Spleen (tissue), 11 donors: ENCODE results near the gene IL31RA. TPM values are rescaled to one million over a fixed set of nuclear protein-coding genes. Genes with fewer than 3 reads are reported as not detected.

ENCODE experiments used
- DNase-seq: peaks from one replicate; pipeline ENCODE4 v3.0.0-alpha.2; 2020
- H3K27ac ChIP-seq, 8 donors: fragments of 200-600 bp; sonication (generic) in 7 of 8; 1 replicate in 4 of 8; 2 replicates in 4 of 8; pipeline versions ENCODE4 v1.5.0 to v1.8.0; 2016 to 2021; ENCODE audit warnings: inconsistent platforms in 4 of 8, mild to moderate bottlenecking in 4 of 8, moderate library complexity in 1 of 8
- H3K27me3 ChIP-seq, 7 donors: fragments of 200-600 bp; sonication (generic) in 6 of 7; replicated peaks in 1 of 7; 1 replicate in 4 of 7; 2 replicates in 3 of 7; pipeline versions ENCODE4 v1.5.0 to v1.8.0; 2016 to 2021; ENCODE audit warnings: inconsistent platforms in 3 of 7, mild to moderate bottlenecking in 1 of 7
- H3K36me3 ChIP-seq, 6 donors: fragments of 200-600 bp; sonication (generic) in 5 of 6; 1 replicate in 4 of 6; 2 replicates in 2 of 6; pipeline versions ENCODE4 v1.5.0 to v1.8.0; 2016 to 2021; ENCODE audit warnings: inconsistent platforms in 2 of 6
- H3K4me1 ChIP-seq, 6 donors: fragments of 200-600 bp; sonication (generic) in 5 of 6; 1 replicate in 3 of 6; 2 replicates in 3 of 6; pipeline versions ENCODE4 v1.5.0 to v1.8.0; 2016 to 2021; ENCODE audit warnings: inconsistent platforms in 3 of 6
- H3K4me3 ChIP-seq, 8 donors: fragments of 200-600 bp; sonication (generic) in 7 of 8; 1 replicate in 4 of 8; 2 replicates in 4 of 8; pipeline versions ENCODE4 v1.5.0 to v1.8.0; 2016 to 2021; ENCODE audit warnings: inconsistent platforms in 4 of 8, mild to moderate bottlenecking in 4 of 8, moderate library complexity in 2 of 8
- H3K9me3 ChIP-seq, 8 donors: fragments of 200-600 bp; sonication (generic) in 7 of 8; 1 replicate in 4 of 8; 2 replicates in 4 of 8; pipeline versions ENCODE4 v1.5.0 to v1.8.0; 2016 to 2021; ENCODE audit warnings: inconsistent platforms in 4 of 8
- POLR2A ChIP-seq, 3 donors: fragments of 450-650 bp; IDR thresholded peaks; one replicate each; pipeline ENCODE4 v1.5.1; 2017; ENCODE audit warnings: antibody characterized with exemption in 3 of 3, mild to moderate bottlenecking in 1 of 3
- POLR2AphosphoS5 ChIP-seq, 3 donors: sonication (generic); formaldehyde crosslinking; IDR thresholded peaks; one replicate each; pipeline ENCODE4 v1.5.1; 2017; ENCODE audit warnings: antibody characterized with exemption in 3 of 3
- WGBS, 5 donors: extraction: QIAGEN DNeasy Blood & Tissue Kit in 3 of 5; methylation state at CpG; one replicate each; pipeline versions ENCODE4 v1.1.5 to v1.1.7; 2013 to 2018; 5-methylcytosine and 5-hydroxymethylcytosine counted together
- intact Hi-C: fragments of 100-400 bp; cut with DNase I; formaldehyde crosslinking; loops from one replicate; pipeline ENCODE4 v1.15.0; 2023; ENCODE audit warnings: low total_unique reads
- polyA plus RNA-seq, 3 donors: library from polyadenylated mRNA; stranded (reverse); fragments of 200-250 nt; gene quantifications; one replicate each; pipeline ENCODE4 v1.2.1, GENCODE V29; 2013
- total RNA-seq, 7 donors: library from RNA; depleted of rRNA in 3 of 7; stranded (reverse); fragments of >200 nt in 3 of 7; fragmentation: NEBNext Ultra II Directional in 4 of 7; extraction: Animal tissue kit (Norgen Biotek cat#: 25700) in 4 of 7; gene quantifications; one replicate each; pipeline versions ENCODE4 v1.1.0 to v1.2.1, GENCODE V29; 2016 to 2021
- TF ChIP-seq, protein P1 (sequence below), 11 experiments: fragments of 200-600 bp in 7 of 11; fragments of 450-650 bp in 4 of 11; sonication (generic) in 4 of 11; IDR thresholded peaks in 8 of 11; conservative IDR thresholded peaks in 3 of 11; 1 replicate in 7 of 11; 2 replicates in 4 of 11; pipeline versions ENCODE4 v1.4.0 to v1.8.0; 2016 to 2021; ENCODE audit warnings: antibody characterized with exemption in 11 of 11, inconsistent platforms in 4 of 11, mild to moderate bottlenecking in 1 of 11
- donor health status: healthy with polysubstance abuse.
- donor health status: DM: no; HTN: no; CAD: no; lungs with moderate emphysema.
- donor health status: DM: no; HTN: no; CAD: no.
- donor health status: Bipolar disorder and iron deficiency.
- donor health status: healthy.
- donor health status: DM: no; HTN: no; CAD: no.
- donor health status: DM: yes; HTN: yes; CAD: no.

IL31RA gene
- total and polyA plus RNA-seq, 10 donors, result 0.02 to 0.20 (median 0.03) TPM; not detected in 7

- 67 to 86% (median 75%) methylated on average over 14 of the region's 14 CpGs for WGBS, 5 donors
- H3K27me3 ChIP-seq, result peaks cover 0 to 4% (median 0%) of the 10 kb centered on the region in 7 donors
- no peak for DNase-seq
- no peaks in the 10 kb centered on the region for H3K9me3 ChIP-seq
- H3K36me3 ChIP-seq, result no peaks in the 10 kb centered on the region
- no peak overlapping the region for H3K4me3 ChIP-seq
- intact Hi-C loops, result no loop called here
- TF ChIP-seq, protein P1, sequence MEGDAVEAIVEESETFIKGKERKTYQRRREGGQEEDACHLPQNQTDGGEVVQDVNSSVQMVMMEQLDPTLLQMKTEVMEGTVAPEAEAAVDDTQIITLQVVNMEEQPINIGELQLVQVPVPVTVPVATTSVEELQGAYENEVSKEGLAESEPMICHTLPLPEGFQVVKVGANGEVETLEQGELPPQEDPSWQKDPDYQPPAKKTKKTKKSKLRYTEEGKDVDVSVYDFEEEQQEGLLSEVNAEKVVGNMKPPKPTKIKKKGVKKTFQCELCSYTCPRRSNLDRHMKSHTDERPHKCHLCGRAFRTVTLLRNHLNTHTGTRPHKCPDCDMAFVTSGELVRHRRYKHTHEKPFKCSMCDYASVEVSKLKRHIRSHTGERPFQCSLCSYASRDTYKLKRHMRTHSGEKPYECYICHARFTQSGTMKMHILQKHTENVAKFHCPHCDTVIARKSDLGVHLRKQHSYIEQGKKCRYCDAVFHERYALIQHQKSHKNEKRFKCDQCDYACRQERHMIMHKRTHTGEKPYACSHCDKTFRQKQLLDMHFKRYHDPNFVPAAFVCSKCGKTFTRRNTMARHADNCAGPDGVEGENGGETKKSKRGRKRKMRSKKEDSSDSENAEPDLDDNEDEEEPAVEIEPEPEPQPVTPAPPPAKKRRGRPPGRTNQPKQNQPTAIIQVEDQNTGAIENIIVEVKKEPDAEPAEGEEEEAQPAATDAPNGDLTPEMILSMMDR (IDR thresholded peaks at IDR 0.05 in 8 of 11, conservative IDR thresholded peaks at IDR 0.05 in 3 of 11), result no peak
- peak in 1 of 3 donors; percentile 32 for TF ChIP-seq POLR2AphosphoS5 (IDR thresholded peaks at IDR 0.05)
- H3K27ac ChIP-seq, result no peak overlapping the region
- peaks cover 0 to 5% (median 0%) of the 10 kb centered on the region in 6 donors for H3K4me1 ChIP-seq
Observed at GRCh38 chr5:55897905-55898304, 46.7 kb downstream of the IL31RA start.

- intact Hi-C loops, result no loop called here
Observed at GRCh38 chr5:55899344-55899743, 48.2 kb downstream of the IL31RA start.

DNA sequence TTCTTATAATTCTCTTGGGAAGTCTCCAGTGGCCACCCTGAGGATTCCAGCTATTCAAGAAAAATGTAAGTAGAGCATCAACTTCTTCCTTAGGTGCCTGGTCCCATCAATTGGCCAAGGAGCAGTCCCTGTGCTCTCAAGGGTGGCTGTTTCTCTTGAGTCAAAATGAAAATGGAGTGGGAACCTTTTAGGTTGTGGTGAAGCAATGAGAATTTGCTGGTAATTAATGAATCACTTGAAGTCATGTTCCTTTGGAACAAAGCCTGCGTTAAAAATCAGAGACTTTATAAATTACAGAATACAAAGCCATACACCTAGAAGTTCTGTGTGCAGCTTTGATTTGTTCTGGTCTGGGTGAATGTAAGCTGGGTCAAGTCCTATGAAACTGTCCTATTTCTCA is 48.9 kb downstream of the IL31RA start:
- H3K27ac ChIP-seq, result no peak overlapping the region

More at GRCh38 chr5:55899344-55899743, 48.2 kb downstream of the IL31RA start:
- Histone ChIP-seq H3K27ac (no peak overlapping the region), H3K4me3 (no peak overlapping the region), H3K9me3 (no peaks in the 10 kb centered on the region), H3K27me3 (peaks cover 0 to 4% (median 0%) of the 10 kb centered on the region in 7 donors), H3K36me3 (no peaks in the 10 kb centered on the region), H3K4me1 (peaks cover 0 to 13% (median 5%) of the 10 kb centered on the region in 6 donors)
- whole genome bisulfite sequencing, 5 donors, result 94 to 98% (median 96%) methylated on average over 6 of the region's 6 CpGs
- TF ChIP-seq POLR2AphosphoS5 (IDR thresholded peaks at IDR 0.05), result no peak
- TF ChIP-seq, protein P1 (IDR thresholded peaks at IDR 0.05 in 8 of 11, conservative IDR thresholded peaks at IDR 0.05 in 3 of 11), result no peak
- TF ChIP-seq POLR2A (IDR thresholded peaks at IDR 0.05), result no peak
- no peak for DNase-seq

DNA sequence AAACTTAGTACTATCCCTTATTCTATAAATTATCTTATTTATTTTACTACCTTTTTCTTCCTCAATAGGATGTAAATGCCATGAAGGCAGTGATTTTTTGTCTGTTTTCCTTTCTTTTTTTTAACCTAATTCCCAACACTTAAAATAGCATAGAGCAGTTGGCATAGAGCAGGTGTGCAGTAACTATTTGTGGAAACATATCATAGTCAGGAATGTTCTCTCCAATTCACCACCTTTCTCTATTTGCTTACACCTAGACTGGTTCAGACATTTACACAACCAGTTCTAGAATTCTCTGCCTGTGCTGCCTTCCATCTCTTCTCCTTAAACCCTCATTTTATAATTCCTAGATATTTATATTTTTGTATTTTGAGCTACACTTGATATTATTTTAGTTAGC is 49.6 kb downstream of the IL31RA start:
- intact Hi-C loops, result no loop called here
- DNase-seq, result no peak
- H3K4me3 ChIP-seq, result no peak overlapping the region
- H3K36me3 ChIP-seq, result no peaks in the 10 kb centered on the region
- H3K27me3 ChIP-seq, result peaks cover 0 to 4% (median 0%) of the 10 kb centered on the region in 7 donors
- TF ChIP-seq POLR2A (IDR thresholded peaks at IDR 0.05), result no peak
- no peak for TF ChIP-seq POLR2AphosphoS5 (IDR thresholded peaks at IDR 0.05)
- TF ChIP-seq, protein P1 (IDR thresholded peaks at IDR 0.05 in 8 of 11, conservative IDR thresholded peaks at IDR 0.05 in 3 of 11), result no peak
- no peak overlapping the region for H3K27ac ChIP-seq
- no peaks in the 10 kb centered on the region for H3K9me3 ChIP-seq
- H3K4me1 ChIP-seq, result peaks cover 0 to 13% (median 5%) of the 10 kb centered on the region in 6 donors

More for the DNA sequence above, 48.9 kb downstream of the IL31RA start:
- peaks cover 0 to 13% (median 5%) of the 10 kb centered on the region in 6 donors for H3K4me1 ChIP-seq
- no peak for TF ChIP-seq POLR2A (IDR thresholded peaks at IDR 0.05)
- no peak for TF ChIP-seq POLR2AphosphoS5 (IDR thresholded peaks at IDR 0.05)
- TF ChIP-seq, protein P1 (IDR thresholded peaks at IDR 0.05 in 8 of 11, conservative IDR thresholded peaks at IDR 0.05 in 3 of 11), result no peak
- no peaks in the 10 kb centered on the region for H3K36me3 ChIP-seq
- no peak for DNase-seq
- no peaks in the 10 kb centered on the region for H3K9me3 ChIP-seq
- no peak overlapping the region for H3K4me3 ChIP-seq
- intact Hi-C loops, result no loop called here
- WGBS, 5 donors, result 60 to 86% (median 83%) methylated on average over 1 of the region's 1 CpG
- peaks cover 0 to 4% (median 0%) of the 10 kb centered on the region in 7 donors for H3K27me3 ChIP-seq
